ENCODE results near the gene RYR2.

GRCh38 chr1:237199026-237199425, 157.0 kb downstream of the RYR2 start:
- TF ChIP-seq, protein P1, sequence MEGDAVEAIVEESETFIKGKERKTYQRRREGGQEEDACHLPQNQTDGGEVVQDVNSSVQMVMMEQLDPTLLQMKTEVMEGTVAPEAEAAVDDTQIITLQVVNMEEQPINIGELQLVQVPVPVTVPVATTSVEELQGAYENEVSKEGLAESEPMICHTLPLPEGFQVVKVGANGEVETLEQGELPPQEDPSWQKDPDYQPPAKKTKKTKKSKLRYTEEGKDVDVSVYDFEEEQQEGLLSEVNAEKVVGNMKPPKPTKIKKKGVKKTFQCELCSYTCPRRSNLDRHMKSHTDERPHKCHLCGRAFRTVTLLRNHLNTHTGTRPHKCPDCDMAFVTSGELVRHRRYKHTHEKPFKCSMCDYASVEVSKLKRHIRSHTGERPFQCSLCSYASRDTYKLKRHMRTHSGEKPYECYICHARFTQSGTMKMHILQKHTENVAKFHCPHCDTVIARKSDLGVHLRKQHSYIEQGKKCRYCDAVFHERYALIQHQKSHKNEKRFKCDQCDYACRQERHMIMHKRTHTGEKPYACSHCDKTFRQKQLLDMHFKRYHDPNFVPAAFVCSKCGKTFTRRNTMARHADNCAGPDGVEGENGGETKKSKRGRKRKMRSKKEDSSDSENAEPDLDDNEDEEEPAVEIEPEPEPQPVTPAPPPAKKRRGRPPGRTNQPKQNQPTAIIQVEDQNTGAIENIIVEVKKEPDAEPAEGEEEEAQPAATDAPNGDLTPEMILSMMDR (IDR thresholded peaks at IDR 0.05) = no peak
- TF ChIP-seq POLR2A (IDR thresholded peaks at IDR 0.05) = no peak

Data from esophagus squamous epithelium (tissue), 4 donors.